GM23248 (cell line): ENCODE results near the gene PITHD1.

Experiments
- EZH2 ChIP-seq: fragments of 200-600 bp; sonication (generic); IDR thresholded peaks from 2 replicates; pipeline ENCODE4 v1.6.1; 2018; ENCODE audit warnings: antibody characterized with exemption, mild to moderate bottlenecking; ENCODE audit not compliant: insufficient read depth, poor library complexity, severe bottlenecking
- EZH2phosphoT487 ChIP-seq: fragments of 200-600 bp; sonication (generic); IDR thresholded peaks from 2 replicates; pipeline ENCODE4 v1.6.1; 2018; ENCODE audit warnings: antibody characterized with exemption, moderate library complexity, mild to moderate bottlenecking, low read depth; ENCODE audit not compliant: insufficient read depth

- TF ChIP-seq EZH2 (no peak), EZH2phosphoT487 (no peak)
Observed at GRCh38 chr1:23793861-23794731, 15.9 kb downstream of the PITHD1 start.
